ENCODE measurements around the gene NFYC. TPM values are rescaled to one million over a fixed set of nuclear protein-coding genes. Genes with fewer than 3 reads are reported as not detected.

NFYC gene
- total RNA-seq, 2 donors from 2014 or later = 43.6 to 59.0 TPM

DNA sequence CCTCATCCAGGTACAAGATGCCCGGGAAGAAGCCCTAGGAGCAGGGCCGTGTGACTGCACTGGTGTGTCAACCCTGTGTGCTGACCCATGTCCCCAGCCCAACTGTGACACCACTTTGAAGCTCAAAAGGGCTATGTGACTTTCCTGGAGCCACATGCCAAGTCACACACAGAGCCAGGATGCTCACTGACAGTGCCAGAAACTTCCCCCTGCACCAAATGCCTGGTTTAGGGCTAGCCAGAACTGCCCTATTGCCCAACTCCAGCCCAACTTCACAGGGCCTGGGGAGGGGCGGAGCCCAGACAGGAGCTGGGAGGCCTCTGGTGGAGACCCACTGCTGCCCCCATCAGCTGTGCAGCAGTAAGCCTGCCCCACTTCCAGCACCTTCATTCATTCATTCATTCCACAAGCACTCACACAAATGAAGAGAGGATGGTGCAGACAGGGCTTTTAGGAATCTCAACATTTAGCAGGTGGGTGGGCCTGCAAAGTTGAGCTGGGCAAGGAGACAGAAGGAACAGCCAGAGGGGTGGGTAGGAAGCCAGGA is 128.8 kb downstream of the NFYC start:
- H3K36me3 ChIP-seq (ENCODE audit: control insufficient read depth, insufficient read depth, low read length) = no peaks in the 10 kb centered on the region
- H3K27ac Mint-ChIP-seq = no peak overlapping the region
- no peak overlapping the region for H3K9ac ChIP-seq (ENCODE audit: extremely low read depth, low read length, poor library complexity, severe bottlenecking)
- no peaks in the 10 kb centered on the region for H3K9me3 Mint-ChIP-seq
- no peak overlapping the region for H3K4me3 ChIP-seq (ENCODE audit: low read length)
- peaks cover 31% of the 10 kb centered on the region for H3K27me3 ChIP-seq (ENCODE audit: control insufficient read depth, insufficient read depth, low read length, poor library complexity, severe bottlenecking)
- WGBS, 2 experiments (ENCODE audit: insufficient coverage in 1 of 2, insufficient read length in 1 of 2) = 91% methylated on average over 3 of the region's 3 CpGs; no CpG with 5 or more reads in 1 of the 2 experiments
- peak; percentile 80 for DNase-seq
- TF ChIP-seq CTCF (conservative IDR thresholded peaks at IDR 0.05) = peak; percentile 56
- no peaks in the 10 kb centered on the region for H3K36me3 Mint-ChIP-seq (ENCODE audit: low read depth)
- peaks cover 43% of the 10 kb centered on the region for H3K27me3 Mint-ChIP-seq (ENCODE audit: insufficient read depth)
- H3K4me3 Mint-ChIP-seq = no peak overlapping the region
- no peaks in the 10 kb centered on the region for H3K9me3 ChIP-seq (ENCODE audit: control insufficient read depth, low read length)
- H3K4me1 ChIP-seq (ENCODE audit: control insufficient read depth, insufficient read depth, low read length) = peaks cover 28% of the 10 kb centered on the region
- no peak overlapping the region for H3K27ac ChIP-seq (ENCODE audit: low read depth, low read length)
- peaks cover 20% of the 10 kb centered on the region for H3K4me1 Mint-ChIP-seq

Small RNA genes within 50 kb of the gene (microRNA-seq; reads per million reads assigned to microRNA genes)
- 6.8 reads per million, percentile 41 among the genes with 10 or more reads in this experiment for gene MIR30C1 (ENCODE audit: borderline microRNAs expressed)
- 1,454 reads per million, percentile 94 among the genes with 10 or more reads in this experiment for gene MIR30E (ENCODE audit: borderline microRNAs expressed)

Other genes starting within 250 kb of the NFYC start
- 10 to 100 TPM in 1 of 2 donors, 1 to 10 TPM in 1; 7.7 to 10.3 TPM for gene ZFP69B, start 241.2 kb upstream of the NFYC start, total RNA-seq
- gene ZFP69, start 214.4 kb upstream of the NFYC start, total RNA-seq = 1 to 10 TPM; 4.9 to 6.0 TPM
- 10 to 100 TPM in 1 of 2 donors, 1 to 10 TPM in 1; 8.6 to 13.3 TPM for gene EXO5, start 182.9 kb upstream of the NFYC start, total RNA-seq
- gene ZNF684, start 160.1 kb upstream of the NFYC start, total RNA-seq = 10 to 100 TPM in 1 of 2 donors, 1 to 10 TPM in 1; 5.1 to 10.4 TPM
- gene RIMS3, start 26.0 kb upstream of the NFYC start, total RNA-seq = 10 to 100 TPM in 1 of 2 donors, 1 to 10 TPM in 1; 8.0 to 12.0 TPM
- under 1 TPM; 0.22 to 0.88 TPM for gene KCNQ4, start 92.1 kb downstream of the NFYC start, total RNA-seq
- 1 to 10 TPM; 9.0 to 9.5 TPM for gene CITED4, start 170.7 kb downstream of the NFYC start, total RNA-seq